H9 (cell line): Measurements from ENCODE around the gene CDAN1. TPM values are rescaled to one million over a fixed set of nuclear protein-coding genes. Genes with fewer than 3 reads are reported as not detected.
A peak's percentile ranks its signal among the peaks of the same experiment; 100 is the strongest.

Source experiments
- DNase-seq: peaks from one replicate; pipeline ENCODE4 v3.0.0-alpha.2; 2017
- H2AFZ ChIP-seq: one replicate; pipeline ENCODE4 v1.6.1; 2013; ENCODE audit warnings: mild to moderate bottlenecking, low read length, control low read depth, moderate library complexity
- H2AK5ac ChIP-seq: 2 replicates; pipeline ENCODE4 v1.6.1; 2013; ENCODE audit warnings: low read length, control low read depth, mixed read lengths; ENCODE audit not compliant: insufficient read length
- H2BK120ac ChIP-seq: one replicate; pipeline ENCODE4 v1.6.1; 2013; ENCODE audit warnings: low read depth, mild to moderate bottlenecking, low read length, control low read depth, inconsistent platforms; ENCODE audit not compliant: poor library complexity, severe bottlenecking
- H2BK12ac ChIP-seq: 2 replicates; pipeline ENCODE4 v1.6.1; 2013; ENCODE audit warnings: low read length, control low read depth, mixed read lengths, low read depth; ENCODE audit not compliant: insufficient read length
- H2BK15ac ChIP-seq: 2 replicates; pipeline ENCODE4 v1.6.1; 2013; ENCODE audit warnings: low read depth, low read length, control low read depth
- H2BK20ac ChIP-seq: one replicate; pipeline ENCODE4 v1.6.1; 2013; ENCODE audit warnings: low read depth, mild to moderate bottlenecking, low read length, control low read depth, inconsistent platforms; ENCODE audit not compliant: poor library complexity, severe bottlenecking
- H2BK5ac ChIP-seq: 2 replicates; pipeline ENCODE4 v1.6.1; 2013; ENCODE audit warnings: low read length, control low read depth, mixed read lengths; ENCODE audit not compliant: insufficient read length
- H3K14ac ChIP-seq: 2 replicates; pipeline ENCODE4 v1.6.1; 2013; ENCODE audit warnings: low read length, control low read depth; ENCODE audit not compliant: insufficient read depth
- H3K18ac ChIP-seq: 2 replicates; pipeline ENCODE4 v1.6.1; 2013; ENCODE audit warnings: low read depth, mild to moderate bottlenecking, mixed read lengths, low read length, control low read depth; ENCODE audit not compliant: insufficient read length
- H3K23ac ChIP-seq: 2 replicates; pipeline ENCODE4 v1.6.1; 2013; ENCODE audit warnings: low read length, control low read depth, mixed read lengths, low read depth; ENCODE audit not compliant: insufficient read length
- H3K23me2 ChIP-seq: 2 replicates; pipeline ENCODE4 v1.6.1; 2013; ENCODE audit warnings: low read depth, mild to moderate bottlenecking, mixed read lengths, low read length, control low read depth; ENCODE audit not compliant: insufficient read length, poor library complexity, severe bottlenecking
- H3K27ac ChIP-seq: 2 replicates; pipeline ENCODE4 v1.5.1; 2013; ENCODE audit warnings: low read length, control low read depth, mixed read lengths, low read depth; ENCODE audit not compliant: insufficient read length
- H3K27me3 ChIP-seq: 2 replicates; pipeline ENCODE4 v1.6.1; 2013; ENCODE audit warnings: low read length, control low read depth, inconsistent platforms; ENCODE audit not compliant: insufficient read depth
- H3K4ac ChIP-seq: 2 replicates; pipeline ENCODE4 v1.6.1; 2013; ENCODE audit warnings: low read depth, mild to moderate bottlenecking, control low read depth, inconsistent platforms, low read length, moderate library complexity
- H3K4me1 ChIP-seq: 2 replicates; pipeline ENCODE4 v1.6.1; 2013; ENCODE audit warnings: low read length, control low read depth, inconsistent platforms; ENCODE audit not compliant: insufficient read depth
- H3K4me2 ChIP-seq: 2 replicates; pipeline ENCODE4 v1.6.1; 2013; ENCODE audit warnings: low read length, control low read depth, mixed read lengths; ENCODE audit not compliant: insufficient read length, insufficient read depth
- H3K56ac ChIP-seq: 2 replicates; pipeline ENCODE4 v1.6.1; 2013; ENCODE audit warnings: low read depth, mild to moderate bottlenecking, mixed read lengths, low read length, control low read depth; ENCODE audit not compliant: insufficient read length
- H3K79me1 ChIP-seq: 2 replicates; pipeline ENCODE4 v1.6.1; 2013; ENCODE audit warnings: low read depth, mild to moderate bottlenecking, moderate library complexity, low read length, control low read depth, inconsistent platforms; ENCODE audit not compliant: insufficient read depth, poor library complexity, severe bottlenecking
- H3K79me2 ChIP-seq: 2 replicates; pipeline ENCODE4 v1.6.1; 2013; ENCODE audit warnings: low read length, control low read depth, inconsistent platforms; ENCODE audit not compliant: insufficient read depth
- H3K9ac ChIP-seq: 2 replicates; pipeline ENCODE4 v1.6.1; 2013; ENCODE audit warnings: low read length, control low read depth, mixed read lengths; ENCODE audit not compliant: insufficient read length; ENCODE audit errors: extremely low read depth
- H3K9me3 ChIP-seq: one replicate; pipeline ENCODE4 v1.6.1; 2013; ENCODE audit warnings: low read depth, low read length, inconsistent platforms; ENCODE audit not compliant: control insufficient read depth
- H3T11ph ChIP-seq: one replicate; pipeline ENCODE4 v1.6.1; 2013; ENCODE audit warnings: mild to moderate bottlenecking, low read length, control low read depth, inconsistent platforms
- H4K20me1 ChIP-seq: one replicate; pipeline ENCODE4 v1.6.1; 2013; ENCODE audit not compliant: control insufficient read depth, insufficient read length, insufficient read depth
- H4K5ac ChIP-seq: 2 replicates; pipeline ENCODE4 v1.6.1; 2013; ENCODE audit warnings: low read depth, mild to moderate bottlenecking, mixed read lengths, low read length, control low read depth; ENCODE audit not compliant: insufficient read length
- H4K8ac ChIP-seq: replicated peaks from 2 replicates; pipeline ENCODE4 v1.6.1; 2013; ENCODE audit warnings: low read length, control low read depth, mixed read lengths, low read depth; ENCODE audit not compliant: insufficient read length
- H4K91ac ChIP-seq: 2 replicates; pipeline ENCODE4 v1.6.1; 2013; ENCODE audit warnings: low read depth, mild to moderate bottlenecking, moderate library complexity, mixed read lengths, low read length, control low read depth; ENCODE audit not compliant: insufficient read length
- H3K27ac Mint-ChIP-seq, 3 experiments: 2 replicates in 2 of 3; 3 replicates in 1 of 3; pipeline ENCODE4 v1.8.0; 2020 to 2021; ENCODE audit warnings: mixed read lengths in 3 of 3, mild to moderate bottlenecking in 1 of 3, moderate library complexity in 1 of 3
- H3K27me3 Mint-ChIP-seq: 2 replicates; pipeline ENCODE4 v1.8.0; 2021; ENCODE audit warnings: low read depth, mild to moderate bottlenecking, moderate library complexity, mixed read lengths
- H3K36me3 Mint-ChIP-seq, 3 experiments: 2 replicates in 2 of 3; 3 replicates in 1 of 3; pipeline ENCODE4 v1.8.0; 2020 to 2021; ENCODE audit warnings: low read depth in 3 of 3, mixed read lengths in 3 of 3; ENCODE audit not compliant: insufficient read depth in 1 of 3
- H3K4me1 Mint-ChIP-seq, 2 experiments: 2 replicates each; pipeline ENCODE4 v1.8.0; 2020; ENCODE audit warnings: mixed read lengths in 2 of 2
- H3K4me3 Mint-ChIP-seq, 2 experiments: 2 replicates in 1 of 2; 3 replicates in 1 of 2; pipeline ENCODE4 v1.8.0; 2020 to 2021; ENCODE audit warnings: mild to moderate bottlenecking in 2 of 2, mixed read lengths in 2 of 2, moderate library complexity in 1 of 2
- H3K9me3 Mint-ChIP-seq, 2 experiments: 2 replicates in 1 of 2; 3 replicates in 1 of 2; pipeline ENCODE4 v1.8.0; 2020; ENCODE audit warnings: mild to moderate bottlenecking in 2 of 2, mixed read lengths in 2 of 2, moderate library complexity in 1 of 2
- WGBS: extraction: QIAGEN DNeasy Blood & Tissue Kit; methylation state at CpG from one replicate; pipeline ENCODE4 v1.1.7; 2013; ENCODE audit warnings: missing lambda C conversion rate, low lambda C conversion rate, mixed read lengths; ENCODE audit not compliant: insufficient read length; ENCODE audit errors: extremely low coverage; 5-methylcytosine and 5-hydroxymethylcytosine counted together
- total RNA-seq: library from RNA; stranded (reverse); gene quantifications from 2 replicates; pipeline ENCODE4 v1.2.1, GENCODE V29; 2021
- TF ChIP-seq, protein P1 (sequence below): fragments of 200-600 bp; sonication (generic); conservative IDR thresholded peaks from 3 replicates; pipeline ENCODE4 v1.8.0; 2021; ENCODE audit warnings: antibody characterized with exemption, mild to moderate bottlenecking

Gene CDAN1
- total RNA-seq, 1 experiment from 2014 or later, result 20.4 TPM

DNA sequence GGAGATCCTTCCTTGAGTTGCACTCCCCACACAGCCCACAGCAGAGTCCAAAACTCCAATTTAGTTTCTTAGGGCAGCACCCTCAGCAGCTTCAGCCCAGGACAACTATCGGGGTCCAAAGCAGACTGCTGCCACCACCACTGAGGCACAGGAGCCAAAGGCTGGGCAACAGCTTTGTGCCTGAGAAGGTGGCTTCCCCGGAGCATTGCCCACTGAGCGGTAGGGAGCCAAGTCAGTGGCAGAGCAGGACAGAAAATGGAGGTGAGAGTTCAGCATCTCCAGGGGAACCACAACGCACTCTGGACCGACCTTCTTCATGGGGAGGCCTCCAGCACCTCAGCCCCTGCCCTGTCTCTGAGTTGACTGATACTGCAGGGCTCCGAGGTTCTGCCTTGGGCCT is 43.4 kb downstream of the CDAN1 start:
- Histone ChIP-seq H3K4me1 (no peaks in the 10 kb centered on the region), H2AK5ac (no peak overlapping the region), H3K23me2 (no peaks in the 10 kb centered on the region), H4K91ac (no peak overlapping the region), H3K4me2 (no peak overlapping the region), H3K27ac (no peak overlapping the region), H3K23ac (no peak overlapping the region), H2BK5ac (no peak overlapping the region), H2BK20ac (no peak overlapping the region), H2AFZ (no peak overlapping the region), H2BK120ac (no peak overlapping the region), H4K8ac (no peak overlapping the region), H3K9me3 (no peaks in the 10 kb centered on the region), H2BK12ac (no peak overlapping the region), H3K56ac (no peak overlapping the region), H3K9ac (no peak overlapping the region), H4K5ac (no peak overlapping the region), H3K27me3 (no peaks in the 10 kb centered on the region), H3K14ac (no peak overlapping the region), H3K79me2 (no peaks in the 10 kb centered on the region), H3K79me1 (no peaks in the 10 kb centered on the region), H3K4ac (no peak overlapping the region), H3K18ac (no peak overlapping the region), H3T11ph (no peak overlapping the region), H4K20me1 (no peaks in the 10 kb centered on the region), H2BK15ac (no peak overlapping the region)
- no peak overlapping the region for H3K4me3 Mint-ChIP-seq
- H3K27ac Mint-ChIP-seq, result peak overlapping the region in 2 of 3 experiments; percentile 77 to 95; a peak in 2 of 7 replicates
- peaks cover 0 to 3% of the 10 kb centered on the region in 2 experiments; a peak in 1 of 4 replicates for H3K4me1 Mint-ChIP-seq
- H3K27me3 Mint-ChIP-seq, result no peaks in the 10 kb centered on the region
- TF ChIP-seq, protein P1, sequence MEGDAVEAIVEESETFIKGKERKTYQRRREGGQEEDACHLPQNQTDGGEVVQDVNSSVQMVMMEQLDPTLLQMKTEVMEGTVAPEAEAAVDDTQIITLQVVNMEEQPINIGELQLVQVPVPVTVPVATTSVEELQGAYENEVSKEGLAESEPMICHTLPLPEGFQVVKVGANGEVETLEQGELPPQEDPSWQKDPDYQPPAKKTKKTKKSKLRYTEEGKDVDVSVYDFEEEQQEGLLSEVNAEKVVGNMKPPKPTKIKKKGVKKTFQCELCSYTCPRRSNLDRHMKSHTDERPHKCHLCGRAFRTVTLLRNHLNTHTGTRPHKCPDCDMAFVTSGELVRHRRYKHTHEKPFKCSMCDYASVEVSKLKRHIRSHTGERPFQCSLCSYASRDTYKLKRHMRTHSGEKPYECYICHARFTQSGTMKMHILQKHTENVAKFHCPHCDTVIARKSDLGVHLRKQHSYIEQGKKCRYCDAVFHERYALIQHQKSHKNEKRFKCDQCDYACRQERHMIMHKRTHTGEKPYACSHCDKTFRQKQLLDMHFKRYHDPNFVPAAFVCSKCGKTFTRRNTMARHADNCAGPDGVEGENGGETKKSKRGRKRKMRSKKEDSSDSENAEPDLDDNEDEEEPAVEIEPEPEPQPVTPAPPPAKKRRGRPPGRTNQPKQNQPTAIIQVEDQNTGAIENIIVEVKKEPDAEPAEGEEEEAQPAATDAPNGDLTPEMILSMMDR, result no peak
- peaks cover 0 to 14% (median 2%) of the 10 kb centered on the region in 3 experiments; a peak in 2 of 7 replicates for H3K36me3 Mint-ChIP-seq
- WGBS, result no CpG with 5 or more reads among the region's 6 CpGs
- H3K9me3 Mint-ChIP-seq, result no peaks in the 10 kb centered on the region
- DNase-seq, result no peak
